NCI-H128 (cell line): ENCODE results near the gene EPS8.

Source experiments
- DNase-seq: peaks from one replicate; lab custom pipeline; 2025; ENCODE audit not compliant: unreplicated experiment; lab: John Stamatoyannopoulos, UW

EPS8 gene

DNA sequence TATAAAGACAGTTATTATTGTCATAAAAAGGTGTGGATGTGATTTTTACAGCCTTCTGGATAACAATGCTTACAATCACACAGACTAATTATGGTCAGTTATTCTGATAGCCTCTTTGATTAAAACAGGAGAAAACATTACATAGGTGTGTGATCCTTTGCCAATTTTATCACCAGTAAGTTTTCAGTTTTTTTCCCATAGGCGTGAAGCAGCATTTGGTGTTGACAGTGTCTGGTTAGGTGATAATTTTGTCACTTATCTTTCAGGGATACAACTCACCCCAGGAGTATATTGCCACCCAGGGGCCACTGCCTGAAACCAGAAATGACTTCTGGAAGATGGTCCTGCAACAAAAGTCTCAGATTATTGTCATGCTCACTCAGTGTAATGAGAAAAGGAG, 208.8 kb downstream of the EPS8 start:
- no peak for DNase-seq

DNA sequence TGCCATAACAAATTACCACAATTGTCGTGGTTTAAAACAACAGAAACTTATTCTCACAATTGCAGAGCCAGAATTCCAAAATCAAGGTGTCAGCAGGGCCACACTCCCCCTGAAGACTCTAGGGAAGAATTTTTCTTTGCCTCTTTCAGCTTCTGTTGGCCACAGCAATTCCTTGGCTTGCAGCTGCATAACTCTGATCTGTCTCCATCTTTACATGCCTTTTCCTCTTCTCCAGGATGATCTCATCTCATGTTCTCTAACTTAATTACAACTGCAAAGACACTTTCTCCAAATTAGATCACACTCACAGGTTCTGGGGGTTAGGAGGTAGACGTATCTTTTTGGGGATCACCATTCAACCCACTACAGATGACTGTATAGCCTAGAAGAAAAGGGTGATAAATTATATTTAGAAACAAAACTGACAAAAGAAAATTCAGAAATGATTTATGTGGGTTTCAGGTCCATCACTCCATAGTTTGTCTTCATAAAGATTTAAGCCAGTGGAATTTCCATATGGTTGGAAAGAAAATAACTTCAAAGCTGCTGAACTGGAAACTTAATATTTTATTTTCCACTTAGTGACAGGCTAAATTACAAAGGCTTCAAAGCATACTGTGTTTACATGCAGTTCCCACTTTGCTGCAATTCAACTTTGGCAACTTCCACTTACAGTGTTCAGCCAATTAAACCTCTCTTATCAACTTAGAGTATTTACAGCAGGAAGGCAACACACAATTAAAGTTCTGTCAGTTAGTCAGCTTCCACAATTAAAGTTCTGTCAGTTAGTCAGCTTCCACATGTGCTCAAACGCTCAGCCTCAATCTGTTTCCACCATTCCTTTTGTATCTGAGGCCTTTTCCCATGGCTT, 213.3 kb downstream of the EPS8 start:
- no peak for DNase-seq

DNA sequence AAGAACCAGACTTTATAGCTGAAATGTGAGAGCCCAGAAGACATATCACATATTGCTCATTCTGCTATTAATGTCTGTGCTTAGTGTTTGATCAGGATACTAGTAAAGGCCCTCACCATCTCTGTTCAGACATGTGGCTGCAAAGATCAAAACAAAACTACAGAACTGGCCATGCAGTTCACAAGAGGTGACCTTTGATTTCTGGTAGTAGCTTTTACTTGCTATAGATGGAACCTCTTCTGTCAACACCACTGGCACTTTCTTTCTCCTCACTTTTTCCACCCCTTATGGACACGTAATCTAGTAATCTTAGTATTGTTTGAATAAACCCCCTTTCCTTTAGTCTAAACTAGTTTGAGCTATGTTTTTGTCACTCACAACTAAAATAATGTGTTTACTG, 214.8 kb downstream of the EPS8 start:
- no peak for DNase-seq
